ENCODE data around the gene CCL27.
A peak's percentile ranks its signal among the peaks of the same experiment; 100 is the strongest.

GRCh38 chr9:34638138-34638445 lies 24.4 kb downstream of the CCL27 start:
- TF ChIP-seq POLR2A (IDR thresholded peaks at IDR 0.05; ENCODE audit: low read length) (peak; percentile 70), GATA1 (IDR thresholded peaks at IDR 0.05; ENCODE audit: low read depth, low read length) (no peak)
